GM18505 (cell line): ENCODE data around the gene TBX15.

ENCODE experiments used
- ATAC-seq: cut with Tn5 transposase; IDR thresholded peaks from one replicate; pipeline ENCODE4 v1.9.1; 2021; ENCODE audit not compliant: unreplicated experiment
- POLR2A ChIP-seq: IDR thresholded peaks from 4 replicates; pipeline ENCODE4 v1.6.1; 2011; ENCODE audit warnings: borderline replicate concordance; ENCODE audit not compliant: insufficient read depth, insufficient read length; ENCODE audit errors: extremely low read depth

TBX15 gene

GRCh38 chr1:118988186-118989005, at the start of gene TBX15:
Gene TBX15, minus strand, starts transcription at chr1:118988343. Its CDS starts 548 bp downstream, at chr1:118987795.
- no peak for ATAC-seq
- TF ChIP-seq POLR2A, result no peak

- no peak for TF ChIP-seq POLR2A
- ATAC-seq, result no peak
Measured at GRCh38 chr1:119034359-119034758, 46.2 kb upstream of the TBX15 start.

GRCh38 chr1:119032986-119033385, 44.8 kb upstream of the TBX15 start:
- ATAC-seq, result no peak
- TF ChIP-seq POLR2A, result no peak

- TF ChIP-seq POLR2A, result no peak
- ATAC-seq, result no peak
Measured at GRCh38 chr1:119027759-119028158, 39.6 kb upstream of the TBX15 start.

GRCh38 chr1:119026956-119027355, 38.8 kb upstream of the TBX15 start:
- ATAC-seq, result no peak
- TF ChIP-seq POLR2A, result no peak

- ATAC-seq, result no peak
- no peak for TF ChIP-seq POLR2A
Measured at GRCh38 chr1:119015547-119015946, 27.4 kb upstream of the TBX15 start.

GRCh38 chr1:119012383-119012782, 24.2 kb upstream of the TBX15 start:
- no peak for ATAC-seq
- no peak for TF ChIP-seq POLR2A

- TF ChIP-seq POLR2A, result no peak
- ATAC-seq, result no peak
Measured at GRCh38 chr1:119011706-119012105, 23.6 kb upstream of the TBX15 start.

GRCh38 chr1:119011116-119011515, 23.0 kb upstream of the TBX15 start:
- ATAC-seq, result no peak
- TF ChIP-seq POLR2A, result no peak

- ATAC-seq, result no peak
- no peak for TF ChIP-seq POLR2A
Measured at GRCh38 chr1:119010201-119010600, 22.1 kb upstream of the TBX15 start.

- TF ChIP-seq POLR2A, result no peak
- ATAC-seq, result no peak
Measured at GRCh38 chr1:119009312-119009655, 21.1 kb upstream of the TBX15 start.

- ATAC-seq, result peak; percentile 55
- TF ChIP-seq POLR2A, result no peak
Measured at GRCh38 chr1:119008483-119009311, 20.6 kb upstream of the TBX15 start.

- TF ChIP-seq POLR2A, result no peak
- ATAC-seq, result peak; percentile 21
Measured at GRCh38 chr1:119007670-119008482, 19.7 kb upstream of the TBX15 start.
